ENCODE data around the gene PAQR5.

DNA sequence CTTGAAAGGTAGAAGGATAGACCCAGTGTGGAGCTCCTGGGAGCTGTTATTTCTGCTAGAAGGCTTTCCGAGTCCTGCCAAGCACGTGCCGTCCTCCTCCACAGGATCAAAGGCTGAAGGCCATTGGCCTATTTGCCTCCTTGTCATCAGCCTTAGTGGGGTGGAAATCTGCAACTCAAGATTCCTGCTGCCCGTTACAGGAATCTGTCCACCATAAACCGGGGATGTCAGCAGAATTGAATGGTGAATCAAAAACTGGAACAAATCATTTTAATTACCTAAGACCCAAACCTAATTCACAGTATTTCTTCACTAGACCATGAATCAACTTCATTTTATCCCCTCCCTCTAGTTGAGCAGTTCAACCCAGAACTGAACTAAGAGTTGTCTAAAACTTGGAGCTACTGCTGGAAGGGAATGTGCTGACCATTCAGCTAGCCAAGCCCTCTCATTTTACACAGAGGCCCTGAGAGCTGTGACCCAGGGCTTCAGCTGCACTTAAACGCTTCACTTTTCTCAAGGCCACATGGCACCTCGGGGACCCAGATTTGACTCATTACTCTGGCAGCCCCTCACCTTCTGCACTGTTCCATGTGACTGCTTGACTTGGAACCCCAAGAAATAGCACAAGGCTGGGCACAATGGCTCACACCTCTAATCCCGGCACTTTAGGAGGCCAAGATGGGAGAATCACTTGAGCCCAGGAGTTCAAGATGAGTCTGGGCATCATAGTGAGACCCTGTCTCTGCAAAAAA is 78.7 kb downstream of the PAQR5 start:
- no peak for TF ChIP-seq POLR2A (IDR thresholded peaks at IDR 0.05)
- TF ChIP-seq, protein P1, sequence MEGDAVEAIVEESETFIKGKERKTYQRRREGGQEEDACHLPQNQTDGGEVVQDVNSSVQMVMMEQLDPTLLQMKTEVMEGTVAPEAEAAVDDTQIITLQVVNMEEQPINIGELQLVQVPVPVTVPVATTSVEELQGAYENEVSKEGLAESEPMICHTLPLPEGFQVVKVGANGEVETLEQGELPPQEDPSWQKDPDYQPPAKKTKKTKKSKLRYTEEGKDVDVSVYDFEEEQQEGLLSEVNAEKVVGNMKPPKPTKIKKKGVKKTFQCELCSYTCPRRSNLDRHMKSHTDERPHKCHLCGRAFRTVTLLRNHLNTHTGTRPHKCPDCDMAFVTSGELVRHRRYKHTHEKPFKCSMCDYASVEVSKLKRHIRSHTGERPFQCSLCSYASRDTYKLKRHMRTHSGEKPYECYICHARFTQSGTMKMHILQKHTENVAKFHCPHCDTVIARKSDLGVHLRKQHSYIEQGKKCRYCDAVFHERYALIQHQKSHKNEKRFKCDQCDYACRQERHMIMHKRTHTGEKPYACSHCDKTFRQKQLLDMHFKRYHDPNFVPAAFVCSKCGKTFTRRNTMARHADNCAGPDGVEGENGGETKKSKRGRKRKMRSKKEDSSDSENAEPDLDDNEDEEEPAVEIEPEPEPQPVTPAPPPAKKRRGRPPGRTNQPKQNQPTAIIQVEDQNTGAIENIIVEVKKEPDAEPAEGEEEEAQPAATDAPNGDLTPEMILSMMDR (IDR thresholded peaks at IDR 0.05 in 8 of 11, conservative IDR thresholded peaks at IDR 0.05 in 3 of 11), result no peak
